Measurements from ENCODE around the gene CDK7. TPM values are rescaled to one million over a fixed set of nuclear protein-coding genes. Genes with fewer than 3 reads are reported as not detected.

Gene CDK7
- total RNA-seq, 5 donors from 2014 or later (not counting 1 experiment from before 2014, with no cell fraction given), result 21.4 to 26.5 (median 22.0) TPM

GRCh38 chr5:69288069-69288468, 53.4 kb downstream of the CDK7 start:
- no peaks in the 10 kb centered on the region for H3K27me3 ChIP-seq (replicated peaks in 1 of 2; ENCODE audit: control insufficient read depth in 2 of 2, extremely low read depth in 1 of 2, insufficient read depth in 2 of 2, low read length in 1 of 2)
- peaks cover 3 to 6% of the 10 kb centered on the region in 2 donors for H3K36me3 ChIP-seq (ENCODE audit: control insufficient read depth in 2 of 2, extremely low read depth in 1 of 2, insufficient read depth in 1 of 2, low read length in 1 of 2)
- ATAC-seq (replicated peaks in 1 of 4), result no peak
- Mint-ChIP-seq H3K9me3 (no peaks in the 10 kb centered on the region), H3K4me3 (no peak overlapping the region), H3K27me3 (no peaks in the 10 kb centered on the region), H3K4me1 (no peaks in the 10 kb centered on the region), H3K27ac (no peak overlapping the region), H3K36me3 (peaks cover 17% of the 10 kb centered on the region)
- DNase-seq, result no peak
- no peak overlapping the region for H3K27ac ChIP-seq (ENCODE audit: low read length)
- 100% methylated on average over 1 of the region's 2 CpGs for WGBS (ENCODE audit: insufficient coverage)
- H3K4me1 ChIP-seq (ENCODE audit: control insufficient read depth in 1 of 2, extremely low read depth in 1 of 2, insufficient read depth in 2 of 2, low read length in 2 of 2), result no peaks in the 10 kb centered on the region
- CTCF ChIA-PET, result interaction anchor here in 1 of 2 donors (0.7 kb wide), 1 partner anchor 164 kb away, joined by 3 read pairs; no protein-coding TSS in a partner anchor
- POLR2A ChIA-PET, result no interaction called here
- H3K9me3 ChIP-seq, result no peaks in the 10 kb centered on the region
- H3K4me3 ChIP-seq (ENCODE audit: control insufficient read depth in 1 of 2, extremely low read depth in 1 of 2, low read length in 1 of 2), result no peak overlapping the region

GRCh38 chr5:69288688-69289087, 54.0 kb downstream of the CDK7 start:
- peaks cover 3 to 6% of the 10 kb centered on the region in 2 donors for H3K36me3 ChIP-seq (ENCODE audit: control insufficient read depth in 2 of 2, extremely low read depth in 1 of 2, insufficient read depth in 1 of 2, low read length in 1 of 2)
- H3K9me3 ChIP-seq, result no peaks in the 10 kb centered on the region
- H3K4me3 ChIP-seq (ENCODE audit: control insufficient read depth in 1 of 2, extremely low read depth in 1 of 2, low read length in 1 of 2), result no peak overlapping the region
- H3K4me3 Mint-ChIP-seq, result no peak overlapping the region
- no peak for DNase-seq
- no CpG with 5 or more reads among the region's 1 CpG for WGBS (ENCODE audit: insufficient coverage)
- peaks cover 17% of the 10 kb centered on the region for H3K36me3 Mint-ChIP-seq
- no peaks in the 10 kb centered on the region for H3K27me3 Mint-ChIP-seq
- ChIA-PET CTCF (no interaction called here), POLR2A (no interaction called here)
- no peak for ATAC-seq (replicated peaks in 1 of 4)
- no peaks in the 10 kb centered on the region for H3K4me1 ChIP-seq (ENCODE audit: control insufficient read depth in 1 of 2, extremely low read depth in 1 of 2, insufficient read depth in 2 of 2, low read length in 2 of 2)
- no peaks in the 10 kb centered on the region for H3K4me1 Mint-ChIP-seq
- H3K27ac ChIP-seq (ENCODE audit: low read length), result no peak overlapping the region
- H3K27ac Mint-ChIP-seq, result no peak overlapping the region
- no peaks in the 10 kb centered on the region for H3K27me3 ChIP-seq (replicated peaks in 1 of 2; ENCODE audit: control insufficient read depth in 2 of 2, extremely low read depth in 1 of 2, insufficient read depth in 2 of 2, low read length in 1 of 2)
- H3K9me3 Mint-ChIP-seq, result no peaks in the 10 kb centered on the region

GRCh38 chr5:69292306-69292705, 57.6 kb downstream of the CDK7 start:
- H3K36me3 ChIP-seq (ENCODE audit: control insufficient read depth in 2 of 2, extremely low read depth in 1 of 2, insufficient read depth in 1 of 2, low read length in 1 of 2), result peaks cover 0 to 7% of the 10 kb centered on the region in 2 donors
- Mint-ChIP-seq H3K27me3 (no peaks in the 10 kb centered on the region), H3K27ac (no peak overlapping the region), H3K4me1 (no peaks in the 10 kb centered on the region), H3K4me3 (no peak overlapping the region), H3K9me3 (no peaks in the 10 kb centered on the region), H3K36me3 (peaks cover 16% of the 10 kb centered on the region)
- WGBS (ENCODE audit: insufficient coverage), result 100% methylated on average over 1 of the region's 2 CpGs
- DNase-seq (no peak), ATAC-seq (replicated peaks in 1 of 4) (no peak)
- H3K4me1 ChIP-seq (ENCODE audit: control insufficient read depth in 1 of 2, extremely low read depth in 1 of 2, insufficient read depth in 2 of 2, low read length in 2 of 2), result no peaks in the 10 kb centered on the region
- H3K27ac ChIP-seq (ENCODE audit: low read length), result no peak overlapping the region
- H3K27me3 ChIP-seq (replicated peaks in 1 of 2; ENCODE audit: control insufficient read depth in 2 of 2, extremely low read depth in 1 of 2, insufficient read depth in 2 of 2, low read length in 1 of 2), result no peaks in the 10 kb centered on the region
- CTCF ChIA-PET, result no interaction called here
- H3K9me3 ChIP-seq, result no peaks in the 10 kb centered on the region
- no peak overlapping the region for H3K4me3 ChIP-seq (ENCODE audit: control insufficient read depth in 1 of 2, extremely low read depth in 1 of 2, low read length in 1 of 2)
- POLR2A ChIA-PET, result interaction anchor here in 1 of 2 donors (0.6 kb wide), 1 partner anchor 40 kb away, joined by 10 read pairs; no protein-coding TSS in a partner anchor

- Mint-ChIP-seq H3K36me3 (peaks cover 21% of the 10 kb centered on the region), H3K4me3 (no peak overlapping the region), H3K4me1 (no peaks in the 10 kb centered on the region), H3K27me3 (no peaks in the 10 kb centered on the region), H3K9me3 (no peaks in the 10 kb centered on the region), H3K27ac (no peak overlapping the region)
- no CpG with 5 or more reads among the region's 1 CpG for WGBS (ENCODE audit: insufficient coverage)
- POLR2A ChIA-PET, result no interaction called here
- H3K4me1 ChIP-seq (ENCODE audit: control insufficient read depth in 1 of 2, extremely low read depth in 1 of 2, insufficient read depth in 2 of 2, low read length in 2 of 2), result no peaks in the 10 kb centered on the region
- no peaks in the 10 kb centered on the region for H3K27me3 ChIP-seq (replicated peaks in 1 of 2; ENCODE audit: control insufficient read depth in 2 of 2, extremely low read depth in 1 of 2, insufficient read depth in 2 of 2, low read length in 1 of 2)
- no peak for DNase-seq
- no peak overlapping the region for H3K4me3 ChIP-seq (ENCODE audit: control insufficient read depth in 1 of 2, extremely low read depth in 1 of 2, low read length in 1 of 2)
- H3K36me3 ChIP-seq (ENCODE audit: control insufficient read depth in 2 of 2, extremely low read depth in 1 of 2, insufficient read depth in 1 of 2, low read length in 1 of 2), result peaks cover 0 to 10% of the 10 kb centered on the region in 2 donors
- H3K27ac ChIP-seq (ENCODE audit: low read length), result no peak overlapping the region
- no peaks in the 10 kb centered on the region for H3K9me3 ChIP-seq
- CTCF ChIA-PET, result interaction anchor here in 1 of 2 donors (0.6 to 0.7 kb wide), 2 partner anchors 121 to 204 kb away, joined by 3 to 11 read pairs; no protein-coding TSS in a partner anchor
- ATAC-seq (replicated peaks in 1 of 4), result no peak
These were observed 59.2 kb downstream of the CDK7 start for GRCh38 chr5:69293882-69294281.

GRCh38 chr5:69295088-69295754, 60.5 kb downstream of the CDK7 start:
- CTCF ChIA-PET, result no interaction called here
- ATAC-seq (replicated peaks in 1 of 4), result no peak

GRCh38 chr5:69299625-69300024, 64.9 kb downstream of the CDK7 start:
- DNase-seq, result no peak
- Mint-ChIP-seq H3K36me3 (peaks cover 33% of the 10 kb centered on the region), H3K27me3 (no peaks in the 10 kb centered on the region), H3K27ac (no peak overlapping the region), H3K4me1 (no peaks in the 10 kb centered on the region), H3K9me3 (no peaks in the 10 kb centered on the region), H3K4me3 (no peak overlapping the region)
- Histone ChIP-seq H3K9me3 (no peaks in the 10 kb centered on the region), H3K4me1 (ENCODE audit: control insufficient read depth in 1 of 2, extremely low read depth in 1 of 2, insufficient read depth in 2 of 2, low read length in 2 of 2) (no peaks in the 10 kb centered on the region), H3K36me3 (ENCODE audit: control insufficient read depth in 2 of 2, extremely low read depth in 1 of 2, insufficient read depth in 1 of 2, low read length in 1 of 2) (peaks cover 0 to 10% of the 10 kb centered on the region in 2 donors), H3K27ac (ENCODE audit: low read length) (no peak overlapping the region), H3K4me3 (ENCODE audit: control insufficient read depth in 1 of 2, extremely low read depth in 1 of 2, low read length in 1 of 2) (no peak overlapping the region), H3K27me3 (replicated peaks in 1 of 2; ENCODE audit: control insufficient read depth in 2 of 2, extremely low read depth in 1 of 2, insufficient read depth in 2 of 2, low read length in 1 of 2) (no peaks in the 10 kb centered on the region)
- ChIA-PET POLR2A (no interaction called here), CTCF (no interaction called here)
- WGBS (ENCODE audit: insufficient coverage), result 73% methylated on average over 3 of the region's 6 CpGs
- ATAC-seq (replicated peaks in 1 of 4), result no peak

More at GRCh38 chr5:69295088-69295754, 60.5 kb downstream of the CDK7 start:
- POLR2A ChIA-PET, result no interaction called here
- H3K27me3 ChIP-seq (replicated peaks in 1 of 2; ENCODE audit: control insufficient read depth in 2 of 2, extremely low read depth in 1 of 2, insufficient read depth in 2 of 2, low read length in 1 of 2), result no peaks in the 10 kb centered on the region
- no peak overlapping the region for H3K27ac Mint-ChIP-seq
- H3K9me3 Mint-ChIP-seq, result no peaks in the 10 kb centered on the region
- H3K36me3 ChIP-seq (ENCODE audit: control insufficient read depth in 2 of 2, extremely low read depth in 1 of 2, insufficient read depth in 1 of 2, low read length in 1 of 2), result peaks cover 0 to 13% of the 10 kb centered on the region in 2 donors
- no peaks in the 10 kb centered on the region for H3K27me3 Mint-ChIP-seq
- H3K4me3 Mint-ChIP-seq, result no peak overlapping the region
- no peak overlapping the region for H3K4me3 ChIP-seq (ENCODE audit: control insufficient read depth in 1 of 2, extremely low read depth in 1 of 2, low read length in 1 of 2)
- no peak for DNase-seq
- no peak overlapping the region for H3K27ac ChIP-seq (ENCODE audit: low read length)
- no peaks in the 10 kb centered on the region for H3K9me3 ChIP-seq
- H3K36me3 Mint-ChIP-seq, result peaks cover 30% of the 10 kb centered on the region
- no peaks in the 10 kb centered on the region for H3K4me1 Mint-ChIP-seq
- 100% methylated on average over 1 of the region's 10 CpGs for WGBS (ENCODE audit: insufficient coverage)
- H3K4me1 ChIP-seq (ENCODE audit: control insufficient read depth in 1 of 2, extremely low read depth in 1 of 2, insufficient read depth in 2 of 2, low read length in 2 of 2), result no peaks in the 10 kb centered on the region

Data from T-cell (primary cell).